Heart left ventricle (tissue), 13 donors: Measurements from ENCODE around the gene SNAP29.

Source experiments
- POLR2A ChIP-seq, 2 donors: fragments of 450-650 bp; IDR thresholded peaks; one replicate each; pipeline ENCODE4 v1.6.1; 2017; ENCODE audit warnings: antibody characterized with exemption in 2 of 2, mild to moderate bottlenecking in 2 of 2, moderate library complexity in 2 of 2
- TF ChIP-seq, protein P1 (sequence below), 12 donors: fragments of 200-600 bp; sonication (generic) in 4 of 12; IDR thresholded peaks; one replicate each; pipeline versions ENCODE4 v1.5.0 to v1.8.0; 2018 to 2022; ENCODE audit warnings: antibody characterized with exemption in 12 of 12, mild to moderate bottlenecking in 5 of 12
- donor health status: ischemic (EF 13 %, LVEDD 7.1; RV severe dilation, severe dysfunction).
- donor health status: DM: no; HTN: yes; CAD: no.
- donor health status: DM: no; HTN: no; CAD: no.
- donor health status: ischemic (EF 25% LVEDD 6.9; RV normal size, moderate dysfunction).
- donor health status: ischemic (EF 25% LVEDD 5.7; RV mildly dilated, moderate dysfunction).
- donor health status: ischemic (EF 35%, LVEDD 5.7; RV mildly dilated, moderate dysfunction).
- donor health status: nonischemic (EF 11% LVEDD 7.7; RV severe dilation, severe dysfunction).
- donor health status: DM: yes; HTN: yes; CAD: no.
- donor health status: PGD.
- donor health status: ischemic (EF 29% LVEDD 5.4; RV normal size, mild dysfunction).
- donor health status: nonischemic (EF 23%, LVEDD 6.1; RV moderate dilation, normal function).

- TF ChIP-seq, protein P1, sequence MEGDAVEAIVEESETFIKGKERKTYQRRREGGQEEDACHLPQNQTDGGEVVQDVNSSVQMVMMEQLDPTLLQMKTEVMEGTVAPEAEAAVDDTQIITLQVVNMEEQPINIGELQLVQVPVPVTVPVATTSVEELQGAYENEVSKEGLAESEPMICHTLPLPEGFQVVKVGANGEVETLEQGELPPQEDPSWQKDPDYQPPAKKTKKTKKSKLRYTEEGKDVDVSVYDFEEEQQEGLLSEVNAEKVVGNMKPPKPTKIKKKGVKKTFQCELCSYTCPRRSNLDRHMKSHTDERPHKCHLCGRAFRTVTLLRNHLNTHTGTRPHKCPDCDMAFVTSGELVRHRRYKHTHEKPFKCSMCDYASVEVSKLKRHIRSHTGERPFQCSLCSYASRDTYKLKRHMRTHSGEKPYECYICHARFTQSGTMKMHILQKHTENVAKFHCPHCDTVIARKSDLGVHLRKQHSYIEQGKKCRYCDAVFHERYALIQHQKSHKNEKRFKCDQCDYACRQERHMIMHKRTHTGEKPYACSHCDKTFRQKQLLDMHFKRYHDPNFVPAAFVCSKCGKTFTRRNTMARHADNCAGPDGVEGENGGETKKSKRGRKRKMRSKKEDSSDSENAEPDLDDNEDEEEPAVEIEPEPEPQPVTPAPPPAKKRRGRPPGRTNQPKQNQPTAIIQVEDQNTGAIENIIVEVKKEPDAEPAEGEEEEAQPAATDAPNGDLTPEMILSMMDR (IDR thresholded peaks at IDR 0.05): peak; percentile 84 to 100 (median 95)
- peak; percentile 66 to 92 for TF ChIP-seq POLR2A (IDR thresholded peaks at IDR 0.05)
Measured at GRCh38 chr22:20916916-20917810, 58.4 kb downstream of the SNAP29 start, which contains the start of gene CRKL.
